Panc1 (cell line): ENCODE measurements around the gene ARFGEF3. TPM values are rescaled to one million over a fixed set of nuclear protein-coding genes. Genes with fewer than 3 reads are reported as not detected.

Source experiments
- ATAC-seq: fragments of 200-7000 bp; cut with Tn5 transposase; 2 replicates; pipeline ENCODE4 v1.9.1; 2020; ENCODE audit warnings: mild to moderate bottlenecking, moderate library complexity
- BruUV-seq: library from RNA; stranded (reverse); fragments of 400-500 nt; replicated peaks from 2 replicates; lab custom pipeline; 2021; lab: Mats Ljungman, UMichigan
- CTCF ChIA-PET: fragments of 300-600 bp; sonication (Branson Sonifier 250); formaldehyde crosslinking; loops from one replicate; lab custom pipeline; 2022; ENCODE audit warnings: antibody characterized with exemption; lab: Charles Lee
- POLR2A ChIA-PET: fragments of 300-600 bp; sonication (Branson Sonifier 250); formaldehyde crosslinking; loops from one replicate; lab custom pipeline; 2022; ENCODE audit warnings: antibody characterized with exemption; lab: Charles Lee
- DNase-seq: peaks from one replicate; pipeline ENCODE4 v3.0.0-alpha.2; 2010; ENCODE audit warnings: low read depth, low spot score
- H3K27ac ChIP-seq: 2 replicates; pipeline ENCODE4 v1.5.1; 2011; ENCODE audit warnings: mild to moderate bottlenecking, low read length, inconsistent platforms
- H3K27me3 ChIP-seq: fragments of 200-500 bp; sonication (Bioruptor generic); 2 replicates; pipeline ENCODE4 v1.6.0; 2014; ENCODE audit warnings: low read length, inconsistent platforms; ENCODE audit not compliant: control insufficient read depth, insufficient read depth
- H3K36me3 ChIP-seq: fragments of 200-500 bp; sonication (Bioruptor generic); 2 replicates; pipeline ENCODE4 v1.5.1; 2014; ENCODE audit warnings: inconsistent platforms, mild to moderate bottlenecking, low read length, moderate library complexity; ENCODE audit not compliant: control insufficient read depth, insufficient read depth
- H3K4me1 ChIP-seq: 2 replicates; pipeline ENCODE4 v1.5.1; 2011; ENCODE audit warnings: inconsistent platforms, mild to moderate bottlenecking, low read length, moderate library complexity; ENCODE audit not compliant: control insufficient read depth, insufficient read depth
- H3K4me3 ChIP-seq, 2 experiments: 2 replicates each; pipeline ENCODE4 v1.5.1; 2011 to 2012; ENCODE audit warnings: low read depth in 2 of 2, low read length in 2 of 2, mild to moderate bottlenecking in 2 of 2, inconsistent platforms in 1 of 2, moderate library complexity in 1 of 2
- H3K9me3 ChIP-seq: fragments of 200-500 bp; sonication (Bioruptor generic); 2 replicates; pipeline ENCODE4 v1.5.1; 2014; ENCODE audit warnings: low read depth, mild to moderate bottlenecking, inconsistent platforms, low read length, moderate library complexity; ENCODE audit not compliant: control insufficient read depth, insufficient read depth
- POLR2AphosphoS5 ChIP-seq: IDR thresholded peaks from 2 replicates; pipeline ENCODE4 v1.6.1; 2012; ENCODE audit warnings: mild to moderate bottlenecking, low read depth, low read length, moderate library complexity
- SIN3A ChIP-seq: IDR thresholded peaks from 2 replicates; pipeline ENCODE4 v1.6.1; 2012; ENCODE audit warnings: low read depth, mild to moderate bottlenecking, low read length, moderate library complexity, borderline replicate concordance; ENCODE audit not compliant: insufficient read depth
- TCF7L2 ChIP-seq: IDR thresholded peaks from 2 replicates; pipeline ENCODE4 v1.6.1; 2011; ENCODE audit warnings: mild to moderate bottlenecking, low read depth, low read length, inconsistent platforms
- in situ Hi-C: cut with HindIII; loops from 2 replicates; pipeline ENCODE4 v1.10.0; 2016; ENCODE audit warnings: low sequenced_read_pairs, low pct_unique_long_range_greater_than_20kb
- intact Hi-C: fragments of 100-400 bp; cut with micrococcal nuclease; formaldehyde crosslinking; loops from one replicate; pipeline ENCODE4 v1.10.0; 2022; ENCODE audit not compliant: unreplicated experiment
- total RNA-seq: library from RNA; stranded (reverse); gene quantifications from one replicate; pipeline ENCODE4 v1.2.1, GENCODE V29; 2021; ENCODE audit not compliant: unreplicated experiment
- TF ChIP-seq, protein P1 (sequence below), 2 experiments: IDR thresholded peaks; 2 replicates each; pipeline ENCODE4 v1.6.1; 2011 to 2012; ENCODE audit warnings: low read depth in 2 of 2, control low read depth in 1 of 2, low read length in 1 of 2, mild to moderate bottlenecking in 1 of 2, moderate library complexity in 1 of 2; ENCODE audit not compliant: insufficient read depth in 1 of 2
- TF ChIP-seq, protein P2 (sequence below): fragments of 450-650 bp; IDR thresholded peaks from 2 replicates; pipeline ENCODE4 v1.5.1; 2017; ENCODE audit warnings: mild to moderate bottlenecking

The ARFGEF3 gene
- total RNA-seq, 1 experiment from 2014 or later = 1.5 TPM

DNA sequence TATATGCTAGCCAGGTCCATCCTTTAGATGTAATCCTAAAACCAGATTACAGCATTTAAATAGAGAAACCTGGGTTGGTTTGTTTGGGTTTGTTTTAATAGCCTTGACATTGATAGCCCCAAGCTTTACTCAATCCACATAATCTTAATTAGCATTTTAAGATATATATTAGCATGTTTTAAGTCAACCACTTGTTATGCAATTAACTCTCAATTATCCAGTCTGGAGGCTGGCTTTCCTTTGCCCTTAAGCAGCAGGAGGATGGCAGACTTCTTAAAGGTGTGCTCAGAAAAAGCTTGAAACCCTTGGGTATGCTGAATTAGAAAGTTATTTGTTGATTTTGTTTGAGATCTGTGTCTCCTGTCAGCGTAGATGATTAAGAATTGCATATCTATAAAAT lies 169.7 kb downstream of the ARFGEF3 start:
- POLR2A ChIA-PET = interaction anchor here (0.5 to 0.6 kb wide), 2 partner anchors 316 to 724 kb away, joined by 3 to 16 read pairs; no protein-coding TSS in a partner anchor
- CTCF ChIA-PET = interaction anchor here (0.5 kb wide), 1 partner anchor 84 kb away, joined by 4 read pairs; no protein-coding TSS in a partner anchor

DNA sequence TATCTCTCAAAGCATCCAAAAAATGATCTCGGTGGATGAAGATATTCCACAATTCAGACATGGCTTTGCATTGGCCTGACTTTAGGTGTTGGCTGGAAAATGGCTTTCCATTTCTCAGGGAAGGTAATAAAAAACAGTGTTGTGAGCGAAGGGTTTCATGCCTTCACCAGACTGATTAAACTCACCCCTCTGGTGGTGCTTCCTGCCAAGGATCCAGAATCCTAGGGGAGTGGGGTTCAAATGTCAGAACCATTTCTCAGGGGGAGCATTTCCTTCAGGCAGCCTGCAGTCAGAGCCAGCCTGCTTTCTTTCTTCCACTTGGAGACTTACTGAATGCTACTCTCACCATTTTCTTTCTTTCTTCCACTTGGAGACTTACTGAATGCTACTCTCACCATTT lies 170.2 kb downstream of the ARFGEF3 start:
- Histone ChIP-seq H3K9me3 (no peaks in the 10 kb centered on the region), H3K4me1 (no peaks in the 10 kb centered on the region), H3K27ac (no peak overlapping the region), H3K27me3 (no peaks in the 10 kb centered on the region), H3K36me3 (no peaks in the 10 kb centered on the region), H3K4me3 (no peak overlapping the region)
- POLR2A ChIA-PET = no interaction called here
- CTCF ChIA-PET = interaction anchor here (0.5 kb wide), 1 partner anchor 83 kb away, joined by 4 read pairs; no protein-coding TSS in a partner anchor
- intact Hi-C loops (no loop called here), in situ Hi-C loops (no loop called here)
- ATAC-seq (no peak), DNase-seq (no peak)
- BruUV-seq = no TSS peak
- TF ChIP-seq SIN3A (no peak), POLR2AphosphoS5 (no peak), TCF7L2 (no peak)
- TF ChIP-seq, protein P1, sequence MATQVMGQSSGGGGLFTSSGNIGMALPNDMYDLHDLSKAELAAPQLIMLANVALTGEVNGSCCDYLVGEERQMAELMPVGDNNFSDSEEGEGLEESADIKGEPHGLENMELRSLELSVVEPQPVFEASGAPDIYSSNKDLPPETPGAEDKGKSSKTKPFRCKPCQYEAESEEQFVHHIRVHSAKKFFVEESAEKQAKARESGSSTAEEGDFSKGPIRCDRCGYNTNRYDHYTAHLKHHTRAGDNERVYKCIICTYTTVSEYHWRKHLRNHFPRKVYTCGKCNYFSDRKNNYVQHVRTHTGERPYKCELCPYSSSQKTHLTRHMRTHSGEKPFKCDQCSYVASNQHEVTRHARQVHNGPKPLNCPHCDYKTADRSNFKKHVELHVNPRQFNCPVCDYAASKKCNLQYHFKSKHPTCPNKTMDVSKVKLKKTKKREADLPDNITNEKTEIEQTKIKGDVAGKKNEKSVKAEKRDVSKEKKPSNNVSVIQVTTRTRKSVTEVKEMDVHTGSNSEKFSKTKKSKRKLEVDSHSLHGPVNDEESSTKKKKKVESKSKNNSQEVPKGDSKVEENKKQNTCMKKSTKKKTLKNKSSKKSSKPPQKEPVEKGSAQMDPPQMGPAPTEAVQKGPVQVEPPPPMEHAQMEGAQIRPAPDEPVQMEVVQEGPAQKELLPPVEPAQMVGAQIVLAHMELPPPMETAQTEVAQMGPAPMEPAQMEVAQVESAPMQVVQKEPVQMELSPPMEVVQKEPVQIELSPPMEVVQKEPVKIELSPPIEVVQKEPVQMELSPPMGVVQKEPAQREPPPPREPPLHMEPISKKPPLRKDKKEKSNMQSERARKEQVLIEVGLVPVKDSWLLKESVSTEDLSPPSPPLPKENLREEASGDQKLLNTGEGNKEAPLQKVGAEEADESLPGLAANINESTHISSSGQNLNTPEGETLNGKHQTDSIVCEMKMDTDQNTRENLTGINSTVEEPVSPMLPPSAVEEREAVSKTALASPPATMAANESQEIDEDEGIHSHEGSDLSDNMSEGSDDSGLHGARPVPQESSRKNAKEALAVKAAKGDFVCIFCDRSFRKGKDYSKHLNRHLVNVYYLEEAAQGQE (IDR thresholded peaks at IDR 0.05; ENCODE audit: insufficient read depth in 1 of 2, low read depth in 2 of 2, low read length in 1 of 2) = no peak
- TF ChIP-seq, protein P2, sequence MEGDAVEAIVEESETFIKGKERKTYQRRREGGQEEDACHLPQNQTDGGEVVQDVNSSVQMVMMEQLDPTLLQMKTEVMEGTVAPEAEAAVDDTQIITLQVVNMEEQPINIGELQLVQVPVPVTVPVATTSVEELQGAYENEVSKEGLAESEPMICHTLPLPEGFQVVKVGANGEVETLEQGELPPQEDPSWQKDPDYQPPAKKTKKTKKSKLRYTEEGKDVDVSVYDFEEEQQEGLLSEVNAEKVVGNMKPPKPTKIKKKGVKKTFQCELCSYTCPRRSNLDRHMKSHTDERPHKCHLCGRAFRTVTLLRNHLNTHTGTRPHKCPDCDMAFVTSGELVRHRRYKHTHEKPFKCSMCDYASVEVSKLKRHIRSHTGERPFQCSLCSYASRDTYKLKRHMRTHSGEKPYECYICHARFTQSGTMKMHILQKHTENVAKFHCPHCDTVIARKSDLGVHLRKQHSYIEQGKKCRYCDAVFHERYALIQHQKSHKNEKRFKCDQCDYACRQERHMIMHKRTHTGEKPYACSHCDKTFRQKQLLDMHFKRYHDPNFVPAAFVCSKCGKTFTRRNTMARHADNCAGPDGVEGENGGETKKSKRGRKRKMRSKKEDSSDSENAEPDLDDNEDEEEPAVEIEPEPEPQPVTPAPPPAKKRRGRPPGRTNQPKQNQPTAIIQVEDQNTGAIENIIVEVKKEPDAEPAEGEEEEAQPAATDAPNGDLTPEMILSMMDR = no peak

More for the DNA sequence above, 169.7 kb downstream of the ARFGEF3 start:
- no peaks in the 10 kb centered on the region for H3K27me3 ChIP-seq
- no peaks in the 10 kb centered on the region for H3K36me3 ChIP-seq
- DNase-seq (no peak), ATAC-seq (no peak)
- BruUV-seq = no TSS peak
- in situ Hi-C loops (no loop called here), intact Hi-C loops (no loop called here)
- no peak overlapping the region for H3K27ac ChIP-seq
- TF ChIP-seq, protein P2 = no peak
- TF ChIP-seq SIN3A = no peak
- no peak for TF ChIP-seq POLR2AphosphoS5
- TF ChIP-seq TCF7L2 = no peak
- TF ChIP-seq, protein P1 (IDR thresholded peaks at IDR 0.05; ENCODE audit: insufficient read depth in 1 of 2, low read depth in 2 of 2, low read length in 1 of 2) = no peak
- H3K4me3 ChIP-seq = no peak overlapping the region
- H3K9me3 ChIP-seq = no peaks in the 10 kb centered on the region
- H3K4me1 ChIP-seq = no peaks in the 10 kb centered on the region
